SU-DHL-6 (cell line): ENCODE measurements around the gene SNAP91.

Source experiments
- H2AFZ ChIP-seq: fragments of 200-600 bp; sonication (generic); 2 replicates; pipeline ENCODE4 v1.6.1; 2014; ENCODE audit warnings: low read depth, mild to moderate bottlenecking, moderate library complexity, mixed read lengths, antibody characterized with exemption, low read length; ENCODE audit not compliant: severe bottlenecking
- H3F3A ChIP-seq: fragments of 200-600 bp; shearing (Covaris generic); 2 replicates; pipeline ENCODE4 v1.6.0; 2016; ENCODE audit warnings: antibody characterized with exemption, mild to moderate bottlenecking; ENCODE audit not compliant: insufficient read depth
- H3K27ac ChIP-seq: fragments of 200-600 bp; sonication (generic); 2 replicates; pipeline ENCODE4 v1.5.1; 2016; ENCODE audit warnings: low read depth, mild to moderate bottlenecking, low read length, moderate library complexity, mixed read lengths
- H3K27me3 ChIP-seq: fragments of 200-600 bp; sonication (generic), shearing (Covaris generic); 2 replicates; pipeline ENCODE4 v1.6.0; 2014; ENCODE audit warnings: mild to moderate bottlenecking, low read length
- H3K36me3 ChIP-seq: fragments of 200-600 bp; sonication (generic); 2 replicates; pipeline ENCODE4 v1.6.1; 2014; ENCODE audit warnings: mild to moderate bottlenecking, low read length, mixed read lengths
- H3K4me2 ChIP-seq: fragments of 300-600, 200-600 bp; shearing (Covaris generic), sonication (generic); 2 replicates; pipeline ENCODE4 v1.6.0; 2014; ENCODE audit warnings: low read length, low read depth, mild to moderate bottlenecking; ENCODE audit not compliant: poor library complexity, severe bottlenecking
- H3K4me3 ChIP-seq: fragments of 200-600 bp; sonication (generic); 2 replicates; pipeline ENCODE4 v1.5.1; 2014; ENCODE audit warnings: antibody characterized with exemption, low read length, mild to moderate bottlenecking, mixed read lengths; ENCODE audit not compliant: insufficient read depth, poor library complexity, severe bottlenecking
- H3K79me2 ChIP-seq: fragments of 200-600 bp; sonication (generic); 2 replicates; pipeline ENCODE4 v1.6.1; 2014; ENCODE audit warnings: mild to moderate bottlenecking, low read length, moderate library complexity; ENCODE audit not compliant: insufficient read depth
- H3K9ac ChIP-seq: fragments of 200-600 bp; sonication (generic); 2 replicates; pipeline ENCODE4 v1.7.0; 2014; ENCODE audit warnings: mild to moderate bottlenecking, low read length
- H3K9me2 ChIP-seq: fragments of 200-600 bp; sonication (generic); replicated peaks from 2 replicates; pipeline ENCODE4 v1.6.1; 2014; ENCODE audit warnings: low read length; ENCODE audit not compliant: insufficient read depth
- H3K9me3 ChIP-seq: fragments of 200-600 bp; sonication (generic); 2 replicates; pipeline ENCODE4 v1.6.1; 2014; ENCODE audit warnings: low read length, mixed read lengths; ENCODE audit not compliant: insufficient read depth
- H4K20me1 ChIP-seq: fragments of 200-600 bp; sonication (generic); 2 replicates; pipeline ENCODE4 v1.6.1; 2014; ENCODE audit warnings: low read depth, mild to moderate bottlenecking, antibody characterized with exemption, low read length, moderate library complexity, mixed read lengths
- CTCF ChIP-seq: fragments of 200-600 bp; sonication (generic); IDR thresholded peaks from one replicate; pipeline ENCODE4 v1.5.1; 2017; ENCODE audit warnings: antibody characterized with exemption, mild to moderate bottlenecking, low read length, moderate library complexity; ENCODE audit not compliant: insufficient read depth, poor library complexity, severe bottlenecking
- EZH2phosphoT487 ChIP-seq: fragments of 200-600 bp; sonication (generic), shearing (Covaris generic); conservative IDR thresholded peaks from 2 replicates; pipeline ENCODE4 v1.6.1; 2018; ENCODE audit warnings: mild to moderate bottlenecking, antibody characterized with exemption, low read length, moderate library complexity, mixed read lengths

The SNAP91 gene

DNA sequence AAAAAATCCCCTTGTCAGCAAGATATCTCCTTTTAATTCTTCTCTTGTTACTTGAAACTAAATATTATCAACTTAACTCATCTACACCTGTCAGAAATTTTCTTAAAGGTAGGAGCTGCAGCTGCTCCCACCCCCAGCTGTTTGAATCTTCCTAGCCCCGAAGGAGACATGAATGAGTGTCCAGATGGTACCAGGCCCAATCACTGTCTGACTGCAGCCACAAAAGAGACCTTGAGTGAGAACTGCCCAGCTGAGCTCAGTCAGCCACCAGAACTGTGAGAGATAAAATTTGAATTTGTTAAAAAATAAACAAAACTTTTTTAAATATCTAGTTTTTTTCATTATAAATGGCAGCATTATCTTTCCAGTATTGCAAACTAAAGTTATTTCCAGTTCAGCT lies 111.8 kb downstream of the SNAP91 start:
- H3K9me2 ChIP-seq: no peaks in the 10 kb centered on the region
- no peaks in the 10 kb centered on the region for H3K9me3 ChIP-seq
- no peak overlapping the region for H3K9ac ChIP-seq
- H3K4me2 ChIP-seq: no peak overlapping the region
- no peaks in the 10 kb centered on the region for H3K27me3 ChIP-seq
- no peaks in the 10 kb centered on the region for H4K20me1 ChIP-seq
- H3K4me3 ChIP-seq: no peak overlapping the region
- no peak overlapping the region for H3K27ac ChIP-seq
- no peaks in the 10 kb centered on the region for H3F3A ChIP-seq
- no peak overlapping the region for H2AFZ ChIP-seq
- H3K36me3 ChIP-seq: no peaks in the 10 kb centered on the region
- no peak for TF ChIP-seq CTCF
- TF ChIP-seq EZH2phosphoT487: no peak
- no peaks in the 10 kb centered on the region for H3K79me2 ChIP-seq

- H3K4me2 ChIP-seq: no peak overlapping the region
- H3K4me3 ChIP-seq: no peak overlapping the region
- no peak overlapping the region for H2AFZ ChIP-seq
- no peaks in the 10 kb centered on the region for H4K20me1 ChIP-seq
- no peaks in the 10 kb centered on the region for H3K9me2 ChIP-seq
- TF ChIP-seq CTCF: no peak
- no peak for TF ChIP-seq EZH2phosphoT487
- no peaks in the 10 kb centered on the region for H3K9me3 ChIP-seq
- no peak overlapping the region for H3K9ac ChIP-seq
- no peak overlapping the region for H3K27ac ChIP-seq
- H3K27me3 ChIP-seq: no peaks in the 10 kb centered on the region
- no peaks in the 10 kb centered on the region for H3F3A ChIP-seq
- H3K79me2 ChIP-seq: no peaks in the 10 kb centered on the region
- no peaks in the 10 kb centered on the region for H3K36me3 ChIP-seq
Measured at GRCh38 chr6:83594941-83595340, 114.0 kb downstream of the SNAP91 start.

- no peak overlapping the region for H2AFZ ChIP-seq
- H3K4me3 ChIP-seq: no peak overlapping the region
Measured at GRCh38 chr6:83593395-83593785, 115.5 kb downstream of the SNAP91 start.

More at GRCh38 chr6:83593395-83593785, 115.5 kb downstream of the SNAP91 start:
- Histone ChIP-seq H3K36me3 (no peaks in the 10 kb centered on the region), H3F3A (no peaks in the 10 kb centered on the region), H3K9ac (no peak overlapping the region), H4K20me1 (no peaks in the 10 kb centered on the region), H3K4me2 (no peak overlapping the region), H3K27ac (no peak overlapping the region), H3K79me2 (no peaks in the 10 kb centered on the region), H3K9me2 (no peaks in the 10 kb centered on the region), H3K27me3 (no peaks in the 10 kb centered on the region), H3K9me3 (no peaks in the 10 kb centered on the region)
- no peak for TF ChIP-seq CTCF
- TF ChIP-seq EZH2phosphoT487: no peak
